ENCODE results near the gene LIMS2.

LIMS2 gene

DNA sequence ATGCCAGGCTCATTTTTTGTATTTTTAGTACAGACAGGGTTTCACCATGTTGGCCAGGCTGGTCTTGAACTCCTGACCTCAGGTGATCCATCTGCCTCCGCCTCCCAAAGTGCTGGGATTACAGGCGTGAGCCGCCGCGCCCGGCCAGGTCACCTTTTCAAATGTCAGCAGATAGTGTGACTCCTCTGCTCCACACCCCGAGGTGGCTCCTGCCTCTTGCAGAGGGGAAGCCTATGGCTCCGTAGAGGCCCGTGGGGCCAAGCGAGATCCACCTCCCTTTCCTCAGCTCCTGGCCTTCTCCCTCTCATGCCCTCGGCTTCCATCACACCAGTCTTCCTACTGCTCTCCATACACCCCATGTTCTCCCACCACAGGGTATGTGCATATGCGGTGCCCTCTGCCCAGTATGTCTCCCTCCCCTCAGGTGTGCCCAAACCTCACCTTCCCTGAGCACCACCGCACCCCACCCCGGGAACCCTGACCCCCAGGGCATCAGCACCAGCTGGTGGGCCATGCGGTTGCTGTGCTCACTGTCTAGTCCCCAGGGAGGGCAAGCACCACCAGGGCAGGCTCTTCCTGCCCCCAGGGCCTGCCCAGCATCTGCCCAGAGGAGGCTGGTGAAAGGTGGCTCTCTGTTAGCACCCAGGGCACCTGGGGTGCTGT lies 18.6 kb downstream of the LIMS2 start:
- DNase-seq: no peak

DNA sequence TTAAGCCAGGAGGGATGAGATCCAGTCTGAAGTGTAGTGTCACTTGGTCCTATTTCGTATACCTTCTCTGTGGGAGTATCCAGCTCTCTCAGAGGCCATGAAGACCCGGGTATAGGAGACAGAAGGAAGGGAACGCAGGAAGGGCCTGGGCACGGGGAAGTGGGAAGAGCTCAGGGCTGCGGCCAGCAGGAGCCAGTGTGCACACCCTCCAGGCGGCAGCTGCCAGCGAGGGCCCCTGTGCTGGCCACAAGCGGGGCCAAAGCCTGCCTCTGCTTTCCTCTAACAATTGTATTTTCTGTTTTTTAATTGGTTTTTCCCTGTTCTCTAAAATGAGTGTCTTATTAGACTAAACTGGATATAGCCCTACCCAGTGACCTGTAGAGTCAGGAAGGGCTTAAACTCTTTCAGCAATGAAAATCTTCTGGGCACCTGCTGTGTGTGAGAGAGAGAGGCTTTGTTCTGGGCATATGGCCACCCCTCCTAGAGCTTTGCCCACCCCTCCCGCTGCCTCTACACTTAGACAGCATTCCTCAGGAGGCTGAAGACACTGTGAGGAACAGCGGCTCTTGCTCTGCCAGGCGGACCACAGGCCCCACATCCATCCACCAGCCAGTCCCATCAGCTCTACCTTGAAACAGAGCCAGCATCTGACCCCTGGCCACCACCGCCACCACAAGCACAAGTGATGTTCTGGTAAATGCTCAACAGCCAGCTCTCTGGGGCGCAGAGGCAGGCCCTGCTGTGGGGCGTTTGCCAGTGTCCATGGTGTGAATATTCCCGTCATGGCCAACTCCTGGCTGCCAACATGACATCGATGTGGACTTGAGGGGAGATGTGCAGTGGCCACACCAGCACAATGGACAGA lies 19.9 kb downstream of the LIMS2 start:
- no peak for DNase-seq

DNA sequence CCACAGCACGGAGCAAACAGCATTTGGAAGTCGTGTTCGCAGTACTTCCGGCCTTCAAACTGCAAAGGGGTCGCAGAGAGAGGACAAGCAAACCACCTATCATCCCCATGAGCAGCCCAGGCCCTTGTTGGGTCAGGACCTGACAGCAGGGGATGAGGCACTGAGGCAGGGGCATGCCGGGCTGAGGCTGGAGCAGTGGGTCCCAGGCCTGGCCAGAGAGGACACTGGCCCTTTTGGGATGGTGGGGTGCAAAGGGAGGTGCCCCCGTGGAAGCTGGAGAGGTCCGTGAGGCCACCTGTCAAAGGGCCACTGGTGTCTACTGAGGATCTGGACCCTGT lies 20.5 kb downstream of the LIMS2 start:
- DNase-seq: no peak

DNA sequence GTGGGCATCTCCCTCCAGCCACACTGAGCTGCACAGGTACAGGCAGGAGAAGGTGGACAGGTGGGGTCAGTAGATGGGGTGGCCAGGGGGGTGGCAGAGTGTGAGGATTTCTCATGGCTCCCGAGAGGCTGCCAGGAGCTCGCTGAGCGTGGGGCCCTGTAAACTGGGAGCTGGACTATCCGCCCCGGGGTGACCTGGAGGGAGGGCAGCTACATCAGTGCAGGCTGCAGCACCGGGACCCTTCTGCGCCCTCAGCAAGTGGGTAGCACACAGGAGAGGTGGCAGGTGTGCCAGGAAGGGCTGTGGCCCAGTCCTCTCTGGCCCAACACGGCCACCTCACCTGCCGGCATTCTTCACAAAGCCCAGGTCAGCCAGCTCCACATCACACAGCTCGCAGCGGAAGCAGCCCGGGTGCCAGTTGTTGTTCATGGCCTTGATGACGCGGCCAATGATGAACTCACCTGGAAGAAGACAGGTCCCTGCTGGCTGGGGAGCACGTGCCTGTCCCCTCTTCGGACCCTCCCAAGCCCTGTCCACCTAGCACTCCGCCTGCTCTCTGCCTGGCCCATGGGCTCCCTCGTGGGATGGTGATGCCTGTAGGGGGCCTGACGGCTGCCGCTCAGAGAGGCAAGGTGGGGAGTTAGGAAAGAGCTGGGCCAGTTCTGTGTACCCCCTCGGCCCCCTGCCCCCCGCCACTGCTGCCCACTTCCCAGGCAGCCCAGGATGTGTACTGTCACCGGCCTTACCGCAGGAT lies 21.1 kb downstream of the LIMS2 start:
- no peak for DNase-seq

DNA sequence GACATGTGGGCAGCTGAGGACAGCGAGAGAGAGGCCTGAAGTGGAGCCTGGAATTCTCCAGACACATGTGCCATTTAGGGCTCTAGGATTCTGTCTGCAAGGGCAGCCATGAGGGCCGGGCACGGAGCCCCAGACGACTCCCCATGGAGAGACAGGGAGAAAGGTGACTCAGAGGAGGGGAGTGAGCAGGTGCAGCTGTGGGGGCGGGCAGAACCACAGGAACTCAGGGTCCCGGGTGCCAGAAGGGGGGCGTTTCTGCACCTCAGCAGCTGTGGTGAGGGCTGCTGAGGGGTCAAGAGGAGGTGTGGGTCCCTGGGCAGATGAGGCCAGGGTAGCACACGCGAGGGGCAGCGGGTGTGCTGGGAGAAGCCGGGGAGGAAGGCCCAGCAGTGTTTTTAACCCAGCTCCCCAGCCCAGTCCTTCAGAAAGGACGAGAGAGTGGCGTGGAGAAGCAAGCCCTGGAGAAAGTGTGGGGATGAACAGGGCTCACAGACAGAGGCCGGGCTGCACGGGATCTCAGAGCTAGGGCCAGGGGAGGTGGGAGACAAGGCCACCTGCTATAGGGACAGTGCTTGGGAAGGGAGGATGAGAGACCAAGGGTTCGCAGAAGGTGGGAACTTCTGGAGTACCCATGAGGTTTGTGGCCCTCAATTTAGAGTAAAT lies 21.8 kb downstream of the LIMS2 start:
- no peak for DNase-seq

DNA sequence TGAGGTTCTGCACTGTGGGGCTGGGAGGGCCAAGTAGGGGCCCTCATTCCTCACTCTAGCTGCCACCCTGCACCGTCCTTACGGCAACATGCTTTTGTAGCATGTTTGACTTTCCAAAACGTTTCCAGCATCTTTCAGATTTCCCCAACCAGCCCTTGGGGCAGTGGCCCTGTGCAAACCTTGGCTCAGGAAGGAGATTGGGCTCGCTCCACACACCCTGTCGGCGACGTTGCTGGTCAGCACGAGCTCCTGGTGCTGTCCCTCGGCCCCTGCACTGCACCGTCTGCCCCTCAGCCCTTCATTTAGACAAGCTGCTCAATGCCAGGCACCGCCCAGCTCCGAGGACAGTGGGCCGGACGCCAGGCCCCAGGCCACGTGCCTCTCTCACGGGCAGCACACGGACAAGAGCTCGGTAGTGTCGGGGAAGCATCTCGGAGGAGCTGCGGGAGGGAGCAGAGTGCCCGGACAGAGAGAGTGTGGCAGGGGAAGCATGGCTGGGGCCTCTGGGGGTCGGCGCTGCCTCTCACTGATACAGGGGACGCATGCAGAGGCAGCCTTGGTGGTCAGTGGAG lies 22.5 kb downstream of the LIMS2 start:
- no peak for DNase-seq

DNA sequence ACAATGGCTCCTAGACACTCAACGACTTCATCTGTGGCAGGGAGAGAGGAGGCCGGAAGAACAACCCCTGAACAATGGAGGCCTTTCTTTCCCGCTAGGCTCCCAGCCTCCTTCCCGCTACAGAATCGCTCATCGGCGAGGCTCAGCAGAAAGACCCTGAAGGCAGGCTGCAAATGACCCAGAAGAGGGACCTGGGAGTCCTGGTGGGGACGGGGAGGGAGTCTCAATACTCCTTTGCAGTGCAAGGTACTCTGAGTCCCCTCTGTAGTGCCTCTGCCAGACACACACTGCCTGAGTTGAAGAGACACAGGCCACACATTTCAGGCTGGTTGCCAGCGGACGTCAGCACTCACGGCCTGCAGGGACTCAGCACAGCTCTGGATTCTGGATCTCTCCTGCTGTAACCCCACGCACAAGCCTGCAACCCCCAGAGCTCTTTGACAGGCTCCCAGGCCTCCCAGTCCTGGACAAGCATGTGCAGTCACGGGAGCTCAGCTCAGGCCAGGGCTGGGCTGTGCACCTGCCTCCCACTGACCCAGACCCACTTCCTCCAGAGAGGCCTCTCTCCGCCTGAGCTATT lies 23.3 kb downstream of the LIMS2 start:
- DNase-seq: peak; percentile 75

DNA sequence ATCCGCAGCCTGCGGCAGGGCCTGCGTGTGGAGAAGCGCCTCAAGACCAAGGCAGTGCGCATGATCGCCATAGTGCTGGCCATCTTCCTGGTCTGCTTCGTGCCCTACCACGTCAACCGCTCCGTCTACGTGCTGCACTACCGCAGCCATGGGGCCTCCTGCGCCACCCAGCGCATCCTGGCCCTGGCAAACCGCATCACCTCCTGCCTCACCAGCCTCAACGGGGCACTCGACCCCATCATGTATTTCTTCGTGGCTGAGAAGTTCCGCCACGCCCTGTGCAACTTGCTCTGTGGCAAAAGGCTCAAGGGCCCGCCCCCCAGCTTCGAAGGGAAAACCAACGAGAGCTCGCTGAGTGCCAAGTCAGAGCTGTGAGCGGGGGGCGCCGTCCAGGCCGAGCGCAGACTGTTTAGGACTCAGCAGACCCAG lies 23.9 kb downstream of the LIMS2 start:
- no peak for DNase-seq

DNA sequence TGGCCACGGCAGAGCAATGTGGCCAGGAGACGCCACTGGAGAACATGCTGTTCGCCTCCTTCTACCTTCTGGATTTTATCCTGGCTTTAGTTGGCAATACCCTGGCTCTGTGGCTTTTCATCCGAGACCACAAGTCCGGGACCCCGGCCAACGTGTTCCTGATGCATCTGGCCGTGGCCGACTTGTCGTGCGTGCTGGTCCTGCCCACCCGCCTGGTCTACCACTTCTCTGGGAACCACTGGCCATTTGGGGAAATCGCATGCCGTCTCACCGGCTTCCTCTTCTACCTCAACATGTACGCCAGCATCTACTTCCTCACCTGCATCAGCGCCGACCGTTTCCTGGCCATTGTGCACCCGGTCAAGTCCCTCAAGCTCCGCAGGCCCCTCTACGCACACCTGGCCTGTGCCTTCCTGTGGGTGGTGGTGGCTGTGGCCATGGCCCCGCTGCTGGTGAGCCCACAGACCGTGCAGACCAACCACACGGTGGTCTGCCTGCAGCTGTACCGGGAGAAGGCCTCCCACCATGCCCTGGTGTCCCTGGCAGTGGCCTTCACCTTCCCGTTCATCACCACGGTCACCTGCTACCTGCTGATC lies 24.4 kb downstream of the LIMS2 start:
- DNase-seq: no peak

DNA sequence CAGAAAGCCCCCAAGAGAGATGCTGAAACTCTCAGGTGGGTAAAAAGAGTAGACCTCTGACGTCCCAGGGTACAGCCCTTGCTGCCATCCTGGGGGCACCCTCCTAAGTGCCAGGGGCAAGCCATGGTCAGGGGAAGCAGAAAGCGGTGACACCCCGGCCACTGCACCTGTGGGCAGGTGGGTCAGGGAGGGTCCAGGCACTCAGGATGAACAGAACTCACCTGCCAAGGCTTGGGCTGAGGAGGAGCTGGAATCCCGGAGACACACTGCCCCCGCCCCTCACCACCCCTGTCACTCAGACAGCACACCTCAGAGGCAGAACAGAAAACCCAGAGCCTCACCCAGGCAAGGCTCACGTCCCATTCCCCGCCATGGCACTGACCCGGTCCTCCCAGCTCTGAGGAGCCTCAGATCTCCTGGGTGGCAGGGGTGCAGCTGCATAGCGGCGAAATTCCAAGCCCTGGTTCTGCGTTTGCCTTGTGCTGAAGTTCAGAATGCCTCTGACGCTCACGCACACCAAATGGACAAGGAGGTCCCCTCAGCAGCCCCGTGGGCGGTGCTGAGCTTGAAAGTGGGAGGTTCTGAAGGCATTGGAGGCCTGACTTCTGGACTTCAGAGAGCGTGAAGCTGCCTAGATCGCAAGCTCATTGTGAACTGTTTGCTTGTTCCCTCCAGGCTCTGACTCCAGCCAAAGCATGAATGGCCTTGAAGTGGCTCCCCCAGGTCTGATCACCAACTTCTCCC lies 25.1 kb downstream of the LIMS2 start:
- no peak for DNase-seq

DNA sequence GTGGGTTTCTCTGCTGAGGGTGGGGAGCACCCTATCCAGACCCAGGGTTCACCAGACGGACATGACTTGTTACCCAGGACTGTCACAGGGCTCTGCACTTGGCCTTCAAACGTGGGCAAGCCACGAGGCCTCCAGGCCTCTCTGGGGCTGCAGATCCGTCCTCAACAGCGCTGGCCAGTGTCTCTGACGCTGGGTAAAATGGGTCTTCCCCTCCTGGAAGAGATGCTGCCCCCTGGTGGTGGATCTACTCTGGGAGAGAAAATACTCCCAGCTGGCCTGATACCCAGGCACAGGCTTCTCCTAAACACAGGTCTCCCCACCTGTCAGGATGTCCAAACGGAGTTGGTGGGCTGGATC lies 25.7 kb downstream of the LIMS2 start:
- DNase-seq: peak; percentile 81

DNA sequence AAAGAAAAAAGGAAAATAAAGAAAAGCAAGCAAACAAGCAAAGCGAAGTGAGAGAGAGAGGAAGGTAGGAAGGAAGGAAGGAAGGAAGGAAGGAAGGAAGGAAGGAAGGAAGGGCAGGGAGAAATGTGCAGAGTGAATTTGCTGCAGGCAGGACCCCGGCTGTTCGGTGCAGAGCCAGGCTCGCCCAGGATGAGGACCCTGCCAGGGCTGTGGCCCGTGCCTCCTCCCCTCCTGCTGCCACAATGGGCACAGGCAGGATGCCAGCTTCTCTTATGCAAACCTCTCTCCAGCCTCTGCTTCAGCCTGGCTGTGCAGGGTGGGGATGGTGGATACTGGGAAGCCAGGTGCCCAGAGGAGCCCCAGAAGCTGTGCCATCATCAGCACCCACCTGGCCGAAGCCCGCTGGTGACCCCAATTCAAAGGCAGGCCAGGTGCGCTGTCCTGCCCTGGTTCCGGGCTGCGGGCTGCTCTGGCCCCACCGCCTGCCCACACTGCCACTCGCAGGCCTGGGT lies 26.2 kb downstream of the LIMS2 start:
- no peak for DNase-seq

DNA sequence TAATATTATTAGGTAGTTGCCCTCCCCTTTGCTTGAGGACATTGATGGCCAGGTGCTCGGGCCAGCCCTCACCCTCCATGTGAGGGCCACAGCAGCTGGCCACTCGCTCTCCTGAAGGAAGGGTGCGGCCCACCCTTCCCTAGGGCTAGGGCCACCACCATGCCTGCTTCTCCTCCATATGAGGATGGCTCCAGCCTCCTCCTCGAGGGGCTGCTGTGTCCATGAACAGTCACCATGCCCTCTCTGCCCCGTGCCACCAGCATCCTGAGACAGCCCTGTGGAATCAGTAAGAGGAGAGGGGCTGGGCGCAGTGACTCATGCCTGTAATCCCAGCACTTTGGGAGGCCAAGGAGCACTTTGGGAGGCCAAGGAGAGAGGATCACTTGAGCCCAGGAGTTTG lies 27.0 kb downstream of the LIMS2 start:
- DNase-seq: no peak

DNA sequence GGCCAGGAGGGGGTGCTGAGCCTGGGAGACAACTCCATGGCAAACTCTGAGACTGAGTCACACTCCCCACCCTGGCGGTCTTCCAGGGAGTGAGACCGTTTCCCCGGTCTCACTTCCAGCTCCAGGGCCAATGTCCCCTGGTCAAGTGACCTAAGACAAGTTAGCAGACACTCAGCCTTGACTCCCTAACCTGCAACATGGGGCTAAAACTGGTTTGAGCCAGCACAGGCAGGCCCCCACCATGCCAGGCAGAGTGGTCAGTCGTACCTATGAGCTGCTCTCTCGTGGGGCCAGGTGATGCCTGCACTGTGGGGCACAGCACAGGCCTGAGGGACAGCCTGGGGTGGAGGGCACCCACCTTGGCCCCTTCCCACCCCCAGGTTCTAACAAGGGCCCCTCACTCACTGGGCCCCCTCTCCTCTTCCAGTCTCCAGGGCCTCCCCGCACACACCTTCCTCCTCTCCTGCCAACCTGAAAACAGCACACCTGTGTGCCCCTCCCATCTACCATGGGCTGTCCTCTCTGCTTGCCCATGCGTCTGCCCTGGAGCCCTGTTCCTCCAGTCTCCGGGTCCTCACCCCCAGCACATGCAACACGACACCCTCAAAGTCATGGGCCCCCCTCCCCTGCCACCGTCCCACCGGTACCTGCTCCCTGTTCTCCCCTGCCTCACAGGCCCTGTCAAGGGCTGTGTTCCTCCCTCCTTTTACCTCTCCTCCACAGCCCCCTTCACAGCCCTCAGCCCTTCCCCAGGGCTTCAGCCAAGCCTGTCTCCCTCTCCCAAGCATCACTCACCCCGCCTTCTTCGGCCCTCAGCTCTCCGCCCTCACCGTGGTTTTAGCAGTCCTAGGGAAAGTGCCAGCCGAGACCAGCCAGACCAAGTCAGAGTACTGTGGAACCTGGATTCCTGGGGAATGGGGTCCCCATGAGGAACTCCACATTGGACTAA lies 27.8 kb downstream of the LIMS2 start:
- no peak for DNase-seq

DNA sequence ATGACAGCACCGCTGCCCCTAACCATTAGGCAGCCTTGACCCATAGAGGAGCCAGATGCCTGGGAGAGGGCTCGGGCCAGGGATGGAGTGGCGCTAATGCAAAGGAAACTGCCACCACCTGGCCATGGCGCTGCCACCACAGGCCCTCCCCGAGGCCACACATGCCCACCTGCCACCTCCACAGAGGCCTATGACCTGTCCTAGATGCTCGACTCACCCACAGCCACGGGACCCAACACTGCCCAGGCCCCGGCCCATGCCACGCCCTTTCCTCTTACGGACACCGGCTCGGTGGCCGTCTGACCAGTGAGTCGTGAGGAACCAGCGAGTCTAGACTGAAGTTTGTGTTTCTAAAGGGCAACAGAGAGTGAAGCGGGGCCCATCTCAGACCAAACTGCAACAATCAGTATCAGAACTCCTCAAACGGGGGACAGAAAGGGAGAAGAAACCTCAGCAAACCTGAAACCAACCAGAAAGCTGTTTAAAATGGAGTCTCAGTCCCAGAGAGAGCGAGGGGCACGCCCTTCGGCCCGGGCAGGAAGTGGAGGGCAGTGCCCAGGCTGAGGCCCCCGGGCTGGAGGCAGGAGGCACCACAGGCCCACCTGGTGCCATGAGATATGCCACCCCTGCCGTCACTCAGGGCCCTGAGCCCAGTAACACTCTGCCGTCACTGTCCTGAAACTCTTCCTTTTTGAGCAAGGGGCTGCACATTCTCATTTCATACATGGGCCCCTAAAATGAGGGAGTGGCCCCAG lies 28.7 kb downstream of the LIMS2 start:
- no peak for DNase-seq

DNA sequence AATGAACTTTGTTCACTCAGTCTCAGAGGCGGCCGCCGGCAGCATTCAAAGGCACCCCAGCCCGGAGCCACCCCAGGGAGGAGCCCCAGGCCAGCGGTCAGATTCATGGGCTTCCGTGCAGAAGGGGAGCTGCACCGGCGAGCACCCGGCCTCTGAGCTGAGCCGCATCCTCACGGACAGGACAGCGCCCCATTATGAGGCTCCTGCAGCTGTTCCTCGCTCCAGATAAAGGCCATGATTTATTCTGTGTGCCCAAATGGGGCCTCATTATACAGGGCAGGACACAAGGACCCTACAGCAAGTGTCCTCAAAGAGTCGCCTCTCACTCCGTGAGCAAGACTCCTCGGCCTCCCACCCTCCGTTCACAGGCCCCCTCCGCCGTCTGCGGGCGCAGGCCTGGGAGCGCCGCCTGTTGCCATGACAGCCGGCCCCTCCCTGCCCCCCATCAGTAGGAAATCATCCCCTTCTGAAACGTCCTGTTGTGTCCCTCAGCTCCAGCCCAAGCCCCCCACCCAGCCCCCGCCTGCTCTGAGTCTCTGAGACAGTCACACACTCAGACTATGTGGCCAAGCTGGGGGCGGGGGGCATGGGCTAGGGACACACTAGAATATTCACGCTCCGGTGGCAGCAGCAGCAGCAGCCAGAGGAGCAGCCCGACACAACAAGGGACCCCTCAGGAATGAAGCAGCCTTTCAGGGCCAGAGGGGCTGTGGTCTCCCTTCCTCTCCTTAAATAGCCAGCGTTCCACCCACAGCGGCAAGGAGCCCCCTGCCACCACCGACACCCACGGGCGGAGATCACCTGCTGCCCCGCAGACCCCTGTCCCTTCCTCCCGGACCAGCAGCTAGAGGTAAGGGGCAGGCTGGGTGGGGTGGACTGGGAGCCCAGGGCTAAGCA lies 29.7 kb downstream of the LIMS2 start, which contains the start of gene GPR17:
TSS of gene GPR17 (plus strand) at position 759 of the 897 bp plus-strand sequence. CDS start 4,583 bp downstream, outside the sequence.
- DNase-seq: no peak

DNA sequence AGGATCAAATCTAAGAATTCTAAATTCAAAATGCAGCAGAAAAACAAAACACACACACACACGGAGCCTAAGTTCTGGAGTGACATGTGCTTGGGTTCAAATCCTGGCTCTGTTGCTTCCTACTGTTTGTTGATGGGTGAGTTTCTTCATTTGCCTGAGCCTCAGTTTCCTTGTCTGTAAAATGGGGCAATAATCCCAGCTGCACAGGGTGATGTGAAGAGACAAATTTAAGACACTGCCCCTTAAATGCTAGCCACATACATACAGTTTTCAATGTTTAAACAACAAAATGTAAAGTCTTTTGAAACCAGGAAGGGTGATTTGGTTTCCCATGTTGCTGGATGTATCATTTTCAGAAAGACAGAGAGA lies 30.3 kb downstream of the LIMS2 start:
- DNase-seq: no peak
